OCI-LY7 (cell line): ENCODE measurements around the gene ZNF221.

Source experiments
- EZH2phosphoT487 ChIP-seq: fragments of 200-600 bp; sonication (generic); IDR thresholded peaks from 2 replicates; pipeline ENCODE4 v1.6.1; 2018; ENCODE audit warnings: low read depth, borderline replicate concordance, mild to moderate bottlenecking, mixed run types, antibody characterized with exemption, low read length, moderate library complexity, mixed read lengths
- TF ChIP-seq, protein P1 (sequence below): fragments of 200-600 bp; sonication (generic); conservative IDR thresholded peaks from 2 replicates; pipeline ENCODE4 v1.5.1; 2014; ENCODE audit warnings: mild to moderate bottlenecking, antibody characterized with exemption, low read length, moderate library complexity, mixed read lengths

DNA sequence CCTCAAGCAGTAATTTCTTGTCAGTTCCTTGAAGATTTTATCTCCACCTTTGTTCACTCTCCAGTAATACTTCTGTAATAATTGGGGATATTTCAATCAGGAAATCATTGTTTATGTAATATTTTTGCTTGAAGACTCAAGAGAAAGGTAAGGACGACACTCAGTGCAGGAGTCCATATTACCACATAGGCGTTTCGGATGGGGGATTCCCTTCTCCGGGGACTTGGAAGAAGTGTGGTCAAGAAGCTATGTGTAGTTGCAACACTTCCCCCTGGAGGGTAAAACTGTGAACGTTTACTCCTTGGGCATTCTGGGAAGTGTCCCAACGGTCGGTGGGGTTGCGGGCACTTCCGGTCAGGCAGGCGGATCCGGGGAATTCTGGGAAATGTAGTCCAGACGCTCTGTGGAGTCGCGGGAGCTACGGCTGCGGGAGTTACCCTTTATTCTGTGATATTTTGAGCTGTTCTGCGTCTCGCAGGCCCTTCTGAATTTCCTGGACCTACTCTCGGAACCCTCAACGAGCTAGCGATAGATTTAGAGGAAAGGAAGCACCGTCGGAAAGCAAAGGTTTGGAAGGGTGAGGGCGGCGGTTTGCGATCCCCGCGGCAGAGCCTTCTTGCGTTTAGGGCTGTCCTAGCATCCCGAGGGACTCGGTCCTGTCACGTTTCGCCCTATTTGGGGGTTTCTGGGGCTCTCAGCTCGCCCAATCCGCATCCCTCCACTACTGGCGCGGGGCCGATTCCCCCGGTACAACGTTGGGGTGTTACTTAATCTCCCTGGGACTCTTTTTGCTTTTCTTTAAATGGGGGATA, at the start of gene ZNF221:
- TF ChIP-seq, protein P1, sequence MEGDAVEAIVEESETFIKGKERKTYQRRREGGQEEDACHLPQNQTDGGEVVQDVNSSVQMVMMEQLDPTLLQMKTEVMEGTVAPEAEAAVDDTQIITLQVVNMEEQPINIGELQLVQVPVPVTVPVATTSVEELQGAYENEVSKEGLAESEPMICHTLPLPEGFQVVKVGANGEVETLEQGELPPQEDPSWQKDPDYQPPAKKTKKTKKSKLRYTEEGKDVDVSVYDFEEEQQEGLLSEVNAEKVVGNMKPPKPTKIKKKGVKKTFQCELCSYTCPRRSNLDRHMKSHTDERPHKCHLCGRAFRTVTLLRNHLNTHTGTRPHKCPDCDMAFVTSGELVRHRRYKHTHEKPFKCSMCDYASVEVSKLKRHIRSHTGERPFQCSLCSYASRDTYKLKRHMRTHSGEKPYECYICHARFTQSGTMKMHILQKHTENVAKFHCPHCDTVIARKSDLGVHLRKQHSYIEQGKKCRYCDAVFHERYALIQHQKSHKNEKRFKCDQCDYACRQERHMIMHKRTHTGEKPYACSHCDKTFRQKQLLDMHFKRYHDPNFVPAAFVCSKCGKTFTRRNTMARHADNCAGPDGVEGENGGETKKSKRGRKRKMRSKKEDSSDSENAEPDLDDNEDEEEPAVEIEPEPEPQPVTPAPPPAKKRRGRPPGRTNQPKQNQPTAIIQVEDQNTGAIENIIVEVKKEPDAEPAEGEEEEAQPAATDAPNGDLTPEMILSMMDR = peak; percentile 36; the same call in 1 of the 2 replicates
- TF ChIP-seq EZH2phosphoT487 = no peak
